PC-9 (cell line): Measurements from ENCODE around the gene MRPS25. TPM values are rescaled to one million over a fixed set of nuclear protein-coding genes. Genes with fewer than 3 reads are reported as not detected.

ENCODE experiments used
- Bru-seq: library from RNA; stranded (reverse); fragments of 400-500 nt; gene quantifications from one replicate; lab custom pipeline; 2021; lab: Mats Ljungman, UMichigan
- BruChase-seq, 2 experiments: library from RNA; stranded (reverse); fragments of 400-500 nt; gene quantifications; one replicate each; lab custom pipeline; 2021; lab: Mats Ljungman, UMichigan
- BruUV-seq: library from RNA; stranded (reverse); fragments of 400-500 nt; replicated peaks from 2 replicates; lab custom pipeline; 2021; lab: Mats Ljungman, UMichigan
- CTCF ChIA-PET: fragments of 300-600 bp; sonication (Branson Sonifier 250); formaldehyde crosslinking; loops from one replicate; lab custom pipeline; 2022; ENCODE audit warnings: antibody characterized with exemption; lab: Charles Lee
- POLR2A ChIA-PET: fragments of 300-600 bp; sonication (Branson Sonifier 250); formaldehyde crosslinking; loops from one replicate; lab custom pipeline; 2022; ENCODE audit warnings: antibody characterized with exemption; ENCODE audit not compliant: unreplicated experiment; lab: Charles Lee
- DNase-seq, 2 experiments: peaks; one replicate each; pipeline versions ENCODE4 v3.0.0 to v3.0.0-alpha.2; 2015 to 2022; ENCODE audit warnings: mixed read lengths in 1 of 2
- H2AFZ ChIP-seq: fragments of 200-600 bp; sonication (generic); 2 replicates; pipeline ENCODE4 v1.8.1; 2017; ENCODE audit warnings: antibody characterized with exemption
- H3F3A ChIP-seq: fragments of 200-600 bp; sonication (generic); 2 replicates; pipeline ENCODE4 v1.8.1; 2017; ENCODE audit warnings: antibody characterized with exemption, mild to moderate bottlenecking, low read depth; ENCODE audit not compliant: insufficient read depth
- H3K27ac ChIP-seq: fragments of 200-600 bp; sonication (generic); 2 replicates; pipeline ENCODE4 v1.6.1; 2016; ENCODE audit warnings: mixed run types
- H3K27me3 ChIP-seq: fragments of 200-600 bp; sonication (generic); 2 replicates; pipeline ENCODE4 v1.6.1; 2016; ENCODE audit warnings: low read depth, mixed run types; ENCODE audit not compliant: insufficient read depth
- H3K36me3 ChIP-seq: fragments of 200-600 bp; sonication (generic); 2 replicates; pipeline ENCODE4 v1.6.1; 2016; ENCODE audit warnings: low read depth, mixed run types
- H3K4me1 ChIP-seq: fragments of 200-600 bp; sonication (generic); replicated peaks from 2 replicates; pipeline ENCODE4 v1.6.1; 2016; ENCODE audit warnings: mixed run types; ENCODE audit not compliant: insufficient read depth
- H3K4me2 ChIP-seq: fragments of 200-600 bp; sonication (generic); 2 replicates; pipeline ENCODE4 v1.6.1; 2017; ENCODE audit warnings: mixed run types
- H3K4me3 ChIP-seq: fragments of 200-600 bp; sonication (generic); 2 replicates; pipeline ENCODE4 v1.6.1; 2016; ENCODE audit warnings: mixed run types
- H3K79me2 ChIP-seq: fragments of 200-600 bp; sonication (generic); 2 replicates; pipeline ENCODE4 v1.6.1; 2017; ENCODE audit warnings: low read depth, mixed run types
- H3K9me2 ChIP-seq: fragments of 200-600 bp; sonication (generic); 2 replicates; pipeline ENCODE4 v1.8.1; 2017; ENCODE audit warnings: mild to moderate bottlenecking; ENCODE audit not compliant: insufficient read depth
- H3K9me3 ChIP-seq: fragments of 200-600 bp; sonication (generic); 2 replicates; pipeline ENCODE4 v1.8.1; 2016; ENCODE audit warnings: low read depth; ENCODE audit not compliant: insufficient read depth
- H4K20me1 ChIP-seq: fragments of 200-600 bp; sonication (generic); 2 replicates; pipeline ENCODE4 v1.8.1; 2017; ENCODE audit not compliant: insufficient read depth
- CTCF ChIP-seq: fragments of 200-600 bp; sonication (generic); conservative IDR thresholded peaks from 2 replicates; pipeline ENCODE4 v1.6.1; 2017; ENCODE audit warnings: mixed run types, antibody characterized with exemption, mild to moderate bottlenecking, moderate library complexity
- EZH2 ChIP-seq: fragments of 200-600 bp; sonication (generic); IDR thresholded peaks from 2 replicates; pipeline ENCODE4 v1.8.0; 2017; ENCODE audit warnings: antibody characterized with exemption, low read depth
- intact Hi-C: fragments of 100-400 bp; cut with micrococcal nuclease; formaldehyde crosslinking; loops from one replicate; pipeline ENCODE4 v1.10.0; 2022; ENCODE audit not compliant: unreplicated experiment
- long read RNA-seq: library from polyadenylated mRNA; stranded (forward); transcript quantifications from one replicate; pipeline ENCODE4 v2.0.0, GENCODE V29; 2022
- total RNA-seq: library from RNA; stranded (reverse); gene quantifications from 2 replicates; pipeline ENCODE4 v1.2.3, GENCODE V29; 2021

Gene MRPS25
- 47.8 and 53.3 TPM in 2 replicates for total RNA-seq
- percentile 81 among the genes with signal in this experiment for Bru-seq, nascent RNA
- BruChase-seq, experiment 1, labeled RNA remaining after a 2-hour chase: percentile 88 among the genes with signal in this experiment
- percentile 82 among the genes with signal in this experiment for BruChase-seq, experiment 2, labeled RNA remaining after a 6-hour chase
- long read RNA-seq, full-length matches to known transcripts: 57 of 64 reads
- long read RNA-seq, partial matches to known transcripts: 3 of 64 reads
- long read RNA-seq, other reads (novel, unspliced or antisense): 4 of 64 reads

DNA sequence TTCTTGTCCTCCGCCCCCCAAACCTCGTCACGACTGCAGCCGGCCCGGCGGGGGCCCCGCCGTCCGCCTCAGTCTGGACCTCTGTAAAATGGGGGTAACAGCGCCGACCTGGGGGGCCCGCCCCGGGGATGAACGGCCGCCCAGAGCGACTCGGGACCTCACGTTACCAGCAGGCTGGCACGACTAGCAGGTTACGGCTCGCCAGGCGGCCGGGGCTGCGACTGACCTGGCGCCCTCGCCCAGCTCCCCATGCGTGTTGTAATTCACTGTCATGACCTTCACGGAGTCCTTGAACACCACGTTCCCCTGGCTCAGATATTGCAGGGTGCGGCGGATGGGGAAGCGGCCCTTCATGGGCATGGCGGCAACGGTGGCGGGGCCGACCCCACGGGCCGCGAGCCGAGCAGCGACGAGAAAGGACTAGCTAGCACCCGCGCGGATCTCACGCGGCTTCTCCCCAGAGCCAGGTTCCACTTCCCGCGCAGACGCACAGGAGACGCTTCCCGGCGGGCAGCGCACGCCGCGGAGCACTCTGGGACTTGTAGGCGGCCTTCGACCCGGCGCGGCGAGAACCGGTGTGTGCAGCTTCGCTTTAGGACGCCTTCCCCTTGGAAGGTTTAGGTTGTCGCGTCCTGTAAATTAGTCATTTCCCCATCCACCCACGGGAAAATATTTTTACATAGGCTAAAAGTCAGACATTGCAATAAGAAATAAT, at the start of gene MRPS25:
MRPS25 (minus strand) TSS at position 481 of the 715 bp plus-strand sequence; CDS start at position 360, 121 bp downstream.
- no TSS peak for BruUV-seq
- CTCF ChIA-PET: interaction anchor here (1.3 kb wide), 1 partner anchor 14 kb away, joined by 4 read pairs; no protein-coding TSS in a partner anchor
- H3K4me2 ChIP-seq: peak within 1 kb of the TSS; percentile 95

DNA sequence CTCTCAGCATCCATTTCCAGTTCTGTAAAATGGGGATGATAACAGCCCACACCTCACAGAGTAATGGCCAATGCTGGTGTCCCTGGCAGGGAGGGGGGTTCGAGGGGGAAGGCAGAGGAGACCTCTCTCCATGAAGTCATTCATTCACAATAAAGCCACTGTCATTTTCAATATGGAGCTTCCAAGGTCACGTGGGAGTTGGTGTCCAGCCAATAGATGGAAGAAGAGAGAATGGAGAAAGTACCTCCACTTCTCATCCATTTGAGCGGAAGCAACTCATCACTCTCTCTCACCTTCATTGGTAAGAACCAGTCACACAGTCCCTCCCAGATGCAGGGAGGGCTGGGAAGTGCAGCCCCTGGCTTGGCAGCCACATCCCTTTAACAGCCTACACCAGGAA, 48.8 kb upstream of the MRPS25 start:
- ChIA-PET CTCF (no interaction called here), POLR2A (no interaction called here)
- TF ChIP-seq EZH2: no peak
- no peak for TF ChIP-seq CTCF

More for the DNA sequence above, at the start of gene MRPS25:
- TF ChIP-seq CTCF: no peak
- POLR2A ChIA-PET: interaction anchor here (0.7 kb wide), 2 partner anchors 92 to 1329 kb away, joined by 3 to 5 read pairs; no protein-coding TSS in a partner anchor
- Histone ChIP-seq H3K27me3 (no peaks in the 10 kb centered on the region), H2AFZ (peak within 1 kb of the TSS; percentile 97), H3K79me2 (peaks cover 28% of the 10 kb centered on the region), H3K36me3 (no peaks in the 10 kb centered on the region), H4K20me1 (peaks cover 7% of the 10 kb centered on the region; the same call in 1 of the 2 replicates), H3K4me1 (peaks cover 18% of the 10 kb centered on the region), H3K4me3 (peak within 1 kb of the TSS; percentile 97), H3F3A (peaks cover 6% of the 10 kb centered on the region; the same call in 1 of the 2 replicates), H3K9me2 (no peaks in the 10 kb centered on the region; the same call in 1 of the 2 replicates), H3K27ac (0 out of 2 replicates have a peak within 1 kb of the TSS, but pooled peaks have one; percentile 36), H3K9me3 (no peaks in the 10 kb centered on the region)
- DNase-seq: peak; percentile 81 to 88
- intact Hi-C loops: loop anchor here (5.0 kb wide), 1 partner anchor 118 kb away; the partner anchor contains the start of gene NR2C2

DNA sequence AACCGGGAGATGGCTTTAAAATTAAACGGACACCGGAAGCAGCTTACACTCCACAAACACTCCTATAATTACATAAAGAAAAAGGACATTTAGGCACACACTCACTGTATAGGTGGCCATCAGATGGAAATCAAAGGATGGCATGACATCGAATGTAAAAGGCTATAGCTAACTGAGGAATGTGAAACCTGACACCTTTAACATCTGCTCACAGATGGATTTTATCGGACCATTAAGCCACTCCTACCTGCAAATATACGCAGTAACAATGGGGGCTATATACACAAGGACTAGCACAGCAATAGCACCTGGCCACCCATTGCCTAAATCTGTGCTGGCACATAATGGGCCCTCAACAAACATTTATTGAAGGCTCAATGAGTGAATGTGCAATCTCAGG, 48.4 kb upstream of the MRPS25 start:
- BruUV-seq: no TSS peak
- H3K9me2 ChIP-seq: no peaks in the 10 kb centered on the region
- POLR2A ChIA-PET: no interaction called here
- H3F3A ChIP-seq: no peaks in the 10 kb centered on the region
- no peaks in the 10 kb centered on the region for H3K79me2 ChIP-seq
- H4K20me1 ChIP-seq: no peaks in the 10 kb centered on the region
- DNase-seq: no peak
- peaks cover 11% of the 10 kb centered on the region; the same call in 1 of the 2 replicates for H3K27me3 ChIP-seq
- no peaks in the 10 kb centered on the region for H3K9me3 ChIP-seq
- intact Hi-C loops: loop anchor here (10.0 kb wide), 1 partner anchor 291 kb away; no protein-coding TSS in a partner anchor
- CTCF ChIA-PET: no interaction called here
- TF ChIP-seq EZH2 (no peak), CTCF (no peak)
- H3K4me1 ChIP-seq: no peaks in the 10 kb centered on the region
- H3K36me3 ChIP-seq: no peaks in the 10 kb centered on the region
- H3K4me3 ChIP-seq: no peak overlapping the region
- H3K27ac ChIP-seq: no peak overlapping the region
- no peak overlapping the region for H2AFZ ChIP-seq
- no peak overlapping the region for H3K4me2 ChIP-seq

More for the DNA sequence above, 48.8 kb upstream of the MRPS25 start:
- H3K9me2 ChIP-seq: no peaks in the 10 kb centered on the region
- intact Hi-C loops: loop anchor here (10.0 kb wide), 1 partner anchor 291 kb away; no protein-coding TSS in a partner anchor
- no peaks in the 10 kb centered on the region for H4K20me1 ChIP-seq
- H3K27ac ChIP-seq: no peak overlapping the region
- H3K79me2 ChIP-seq: no peaks in the 10 kb centered on the region
- no peak overlapping the region for H2AFZ ChIP-seq
- H3F3A ChIP-seq: no peaks in the 10 kb centered on the region
- BruUV-seq: no TSS peak
- no peak overlapping the region for H3K4me2 ChIP-seq
- DNase-seq: no peak
- no peaks in the 10 kb centered on the region for H3K36me3 ChIP-seq
- no peak overlapping the region for H3K4me3 ChIP-seq
- no peaks in the 10 kb centered on the region for H3K4me1 ChIP-seq
- H3K9me3 ChIP-seq: no peaks in the 10 kb centered on the region
- peaks cover 11% of the 10 kb centered on the region; the same call in 1 of the 2 replicates for H3K27me3 ChIP-seq
